Vagina (tissue), 2 donors: ENCODE results near the gene ALS2.

ENCODE experiments used
- CTCF ChIP-seq, 3 experiments: fragments of 450-650 bp in 2 of 3; fragments of 200-600 bp in 1 of 3; sonication (generic) in 1 of 3; IDR thresholded peaks; one replicate each; pipeline ENCODE4 v1.5.1; 2017 to 2019; ENCODE audit warnings: antibody characterized with exemption in 3 of 3, mild to moderate bottlenecking in 2 of 3, moderate library complexity in 2 of 3
- POLR2A ChIP-seq, 2 donors: fragments of 450-650 bp; IDR thresholded peaks; one replicate each; pipeline ENCODE4 v1.6.1; 2017; ENCODE audit warnings: antibody characterized with exemption in 2 of 2, mild to moderate bottlenecking in 2 of 2, moderate library complexity in 2 of 2
- POLR2AphosphoS5 ChIP-seq, 2 donors: sonication (generic); formaldehyde crosslinking; IDR thresholded peaks; one replicate each; pipeline ENCODE4 v1.9.0; 2017; ENCODE audit warnings: antibody characterized with exemption in 2 of 2, mild to moderate bottlenecking in 2 of 2, low read depth in 1 of 2; ENCODE audit not compliant: insufficient read depth in 1 of 2

- no peak for TF ChIP-seq CTCF (IDR thresholded peaks at IDR 0.05)
- no peak for TF ChIP-seq POLR2A (IDR thresholded peaks at IDR 0.05)
- TF ChIP-seq POLR2AphosphoS5 (IDR thresholded peaks at IDR 0.05; ENCODE audit: insufficient read depth in 1 of 2, low read depth in 1 of 2) = no peak
Observed at GRCh38 chr2:201777869-201778268, 2.9 kb downstream of the ALS2 start.
